Amniotic epithelial cell (primary cell): ENCODE measurements around the gene SYTL4.
A peak's percentile ranks its signal among the peaks of the same experiment; 100 is the strongest.

Experiments used
- DNase-seq: peaks from one replicate; pipeline ENCODE4 v3.0.0-alpha.2; 2010; ENCODE audit warnings: low read depth

Gene SYTL4

DNA sequence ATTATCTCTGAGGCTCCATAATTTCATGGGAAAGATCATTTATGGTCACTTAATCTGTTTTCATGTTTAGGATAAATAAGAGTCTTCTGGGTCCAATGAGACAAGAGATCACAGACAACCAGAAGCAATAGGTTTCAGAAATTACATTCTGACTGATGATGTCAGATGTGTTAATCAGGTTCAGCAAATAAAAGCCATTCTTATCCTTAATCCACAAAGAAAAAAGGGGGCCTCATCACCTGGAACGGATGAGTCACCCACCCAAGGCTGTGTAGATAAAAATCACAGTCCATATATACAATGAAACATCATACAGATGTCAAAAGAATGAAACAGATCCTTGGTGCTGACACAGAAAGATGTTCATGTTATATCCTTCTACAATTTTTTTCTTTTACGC, 36.6 kb downstream of the SYTL4 start:
- DNase-seq, result no peak

DNA sequence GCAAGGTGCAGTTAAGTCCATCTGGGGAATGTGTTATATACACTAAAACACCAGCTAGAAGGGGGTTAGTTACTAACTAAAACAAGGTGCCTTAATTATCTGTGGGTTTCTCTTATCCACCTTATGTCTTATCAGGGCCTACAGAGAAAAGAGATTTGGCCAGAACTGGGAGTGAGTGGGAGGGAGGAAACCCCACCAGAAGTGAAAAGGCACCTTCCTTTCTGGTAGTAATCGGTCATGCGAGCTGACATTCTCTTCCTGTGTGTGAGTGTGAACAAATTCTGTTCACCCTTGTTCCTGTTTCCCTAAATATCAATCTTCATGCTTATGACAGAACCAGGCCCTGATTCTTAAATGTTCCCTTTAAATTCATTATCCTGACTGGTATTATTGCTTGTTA, 44.4 kb downstream of the SYTL4 start:
- DNase-seq, result no peak

DNA sequence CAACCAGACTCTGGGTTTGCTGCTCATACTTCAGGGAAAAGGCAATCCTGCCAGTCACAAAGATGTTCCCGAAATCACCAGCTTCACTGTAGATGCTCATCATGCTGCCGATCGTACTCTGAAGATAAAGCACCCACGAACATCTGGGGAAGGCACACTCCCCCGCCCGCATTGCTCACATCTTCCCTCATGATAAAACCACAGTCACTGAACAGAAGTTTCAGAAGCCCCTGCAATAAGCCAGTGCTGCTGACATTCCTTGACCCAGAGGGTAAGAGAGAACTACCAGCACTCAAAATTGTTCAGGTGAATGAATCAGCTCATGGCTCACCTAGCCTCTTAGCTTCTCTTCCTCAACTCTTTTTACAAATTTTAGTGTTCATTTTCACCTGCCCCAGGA, 44.8 kb downstream of the SYTL4 start:
- peak; percentile 45 for DNase-seq

DNA sequence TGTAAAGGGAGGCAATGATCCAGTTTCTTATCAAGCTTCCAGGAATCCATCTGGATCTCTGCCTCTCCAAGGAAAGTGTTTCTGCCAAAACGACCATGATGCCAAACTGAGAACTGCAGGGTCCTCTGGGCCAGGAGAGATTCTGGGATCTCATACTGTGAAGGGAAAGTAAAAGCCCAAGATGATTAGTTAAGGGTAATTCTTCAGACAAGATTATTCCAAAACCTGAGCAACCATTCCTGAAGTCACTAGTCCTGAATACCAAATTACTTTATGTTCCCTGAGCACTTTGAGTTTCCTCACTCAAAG, 46.0 kb downstream of the SYTL4 start:
- DNase-seq, result no peak

DNA sequence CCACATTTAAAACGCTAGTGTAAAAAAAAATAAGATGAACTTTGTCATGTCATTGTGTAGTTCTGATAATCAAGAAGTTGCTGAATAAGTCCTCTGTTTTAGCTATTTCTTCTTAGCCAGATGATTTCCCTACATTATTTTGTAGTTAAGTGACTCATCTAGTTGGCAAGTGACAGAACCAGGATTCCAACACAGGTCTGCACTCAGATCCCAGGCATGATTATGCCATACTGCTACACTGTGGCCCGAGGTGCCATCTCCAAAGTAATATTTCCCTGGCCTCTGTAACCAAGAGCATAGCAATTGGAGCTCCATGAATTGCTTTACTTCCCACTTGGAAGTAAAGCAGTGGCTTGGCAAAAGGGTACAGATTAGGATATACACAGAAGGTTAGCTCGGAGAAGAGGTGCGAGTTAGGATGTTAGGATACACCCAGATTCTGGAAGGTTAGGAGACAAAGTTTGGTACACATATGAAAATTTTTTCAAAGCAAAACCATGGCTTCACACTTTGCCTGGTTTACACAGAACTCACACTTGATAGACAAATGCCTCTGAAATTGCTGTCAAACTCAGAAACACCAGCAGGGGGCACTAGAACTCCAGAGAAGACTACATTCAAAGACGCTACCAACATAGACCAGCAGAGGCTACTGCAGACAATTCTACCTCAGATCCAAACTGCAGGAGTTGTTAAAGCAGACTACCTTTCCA, 46.5 kb downstream of the SYTL4 start:
- DNase-seq, result peak; percentile 72

DNA sequence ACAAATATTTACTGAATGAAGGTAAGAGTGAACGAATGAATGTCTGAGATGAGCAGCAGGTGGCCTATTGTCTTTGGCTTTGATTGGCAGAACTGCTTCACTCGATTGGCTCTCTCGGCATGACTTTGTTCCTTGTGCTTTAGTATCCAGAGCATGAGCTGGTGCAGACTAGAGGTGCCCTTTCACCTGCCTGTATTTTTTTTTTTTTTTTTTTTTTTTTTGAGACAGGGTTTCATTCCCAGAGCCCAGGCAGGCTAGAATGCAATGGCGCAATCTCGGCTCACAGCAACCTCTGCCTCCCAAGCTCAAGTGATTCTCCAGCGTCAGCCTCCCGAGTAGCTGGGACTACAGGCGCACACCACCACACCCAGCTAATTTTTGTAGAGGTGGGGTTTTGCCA, 49.0 kb downstream of the SYTL4 start:
- DNase-seq, result peak; percentile 48

DNA sequence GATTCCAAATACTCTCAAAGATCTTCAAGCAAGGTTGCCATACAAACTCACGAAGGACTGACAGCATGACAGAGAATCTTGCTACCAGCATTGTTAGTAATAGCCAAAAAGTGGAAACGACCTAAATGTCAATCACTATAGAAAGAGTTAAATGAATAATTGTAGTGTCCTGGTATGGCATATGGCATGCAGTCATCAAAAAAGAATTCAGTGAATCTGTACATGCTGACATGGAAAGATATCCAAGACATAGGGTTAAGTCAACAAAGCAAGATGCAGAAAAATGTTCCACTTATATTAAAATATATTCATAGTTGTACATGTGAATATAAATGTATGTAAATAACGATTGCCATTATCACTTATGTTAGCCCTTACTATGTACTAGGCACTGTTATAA, 50.3 kb downstream of the SYTL4 start:
- no peak for DNase-seq

DNA sequence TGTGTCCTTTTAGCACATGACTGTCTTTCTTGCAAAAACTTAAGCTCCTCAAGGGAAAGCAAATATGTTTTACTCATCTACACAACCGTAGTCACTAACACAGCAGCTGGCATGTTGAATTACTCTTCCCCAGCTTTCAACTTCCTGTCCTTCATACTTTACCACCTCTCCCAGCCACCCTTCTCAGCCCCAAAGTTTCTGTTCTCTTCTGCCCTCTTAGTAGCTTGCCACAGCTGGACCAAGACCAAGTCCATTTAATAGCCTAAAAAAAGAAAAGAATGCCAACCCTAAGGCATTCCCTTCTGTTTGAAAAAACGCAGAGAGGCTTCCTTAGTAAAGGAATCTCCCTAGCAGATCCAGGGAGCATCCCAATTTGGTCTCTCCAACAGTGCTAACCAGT, 51.2 kb downstream of the SYTL4 start:
- no peak for DNase-seq

DNA sequence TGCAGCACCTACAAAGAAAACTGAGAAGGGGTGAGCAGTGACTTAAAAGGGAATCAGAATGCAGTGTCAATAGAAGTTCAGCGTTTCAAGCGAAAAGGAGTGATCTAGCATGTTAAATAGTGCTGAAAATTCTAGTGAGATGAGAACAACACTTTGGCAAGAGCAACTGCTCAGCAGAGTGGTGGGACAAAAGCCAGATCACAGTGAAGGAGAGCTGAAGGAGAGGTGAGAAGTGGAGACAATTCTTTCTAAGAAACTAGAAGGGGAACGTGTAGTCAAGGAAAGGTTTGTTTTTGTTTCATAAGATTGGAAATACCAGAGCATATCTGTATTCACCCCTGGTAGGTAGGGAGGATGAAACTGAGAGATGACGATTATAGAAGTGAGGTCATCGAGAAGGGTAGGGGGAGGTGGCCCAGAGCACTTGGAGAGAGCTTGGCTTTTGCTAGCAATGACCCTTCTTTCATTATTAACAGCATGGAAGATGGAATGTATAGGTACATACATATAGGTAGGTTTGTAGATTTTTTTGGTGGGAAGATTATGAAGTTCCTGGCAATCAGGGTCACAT, 54.2 kb downstream of the SYTL4 start:
- DNase-seq, result no peak

DNA sequence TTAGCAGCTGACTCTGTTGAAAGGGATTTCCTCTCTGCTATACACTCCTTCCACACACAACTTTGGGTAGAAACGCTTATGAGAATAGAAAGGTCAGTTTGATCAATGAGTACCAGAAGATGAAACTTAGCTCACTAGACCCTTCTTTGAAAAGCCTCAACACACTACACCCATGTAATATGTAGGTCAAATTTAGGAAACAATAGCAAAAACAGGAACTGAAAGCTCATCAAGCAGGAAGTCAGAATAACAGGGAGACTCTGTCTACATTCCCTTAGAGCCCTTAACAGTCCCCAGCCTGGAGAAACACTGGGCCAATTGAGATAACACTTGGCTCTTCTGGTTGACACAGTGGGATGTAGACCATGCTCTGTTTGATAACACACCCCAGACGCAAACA, 57.2 kb downstream of the SYTL4 start:
- DNase-seq, result no peak

DNA sequence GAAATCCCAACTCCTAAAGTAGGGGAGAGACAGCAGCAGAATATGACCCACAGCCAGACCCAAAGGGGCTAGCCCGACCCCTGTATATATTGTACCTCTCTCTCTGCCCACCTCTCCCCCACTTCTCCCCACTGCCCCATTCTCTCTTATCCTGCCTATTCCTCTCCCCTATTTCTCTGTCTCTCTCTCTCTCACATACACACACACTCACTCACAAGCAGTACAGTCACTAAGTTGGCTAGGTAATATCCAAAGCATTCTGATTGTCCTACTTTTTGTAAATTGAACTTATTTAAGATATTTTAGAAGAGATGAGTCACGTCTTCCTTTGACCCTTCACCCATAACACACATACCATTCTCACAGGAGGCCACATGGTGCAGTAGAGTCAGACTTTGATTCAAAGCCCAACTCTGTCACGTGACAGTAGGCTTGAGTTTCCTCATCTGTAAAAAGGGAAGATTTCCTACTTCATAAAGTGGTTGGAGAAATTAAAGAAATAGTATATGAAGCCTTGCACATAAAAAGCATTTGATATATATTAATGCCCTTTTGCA, 58.4 kb downstream of the SYTL4 start:
- DNase-seq, result peak; percentile 73

DNA sequence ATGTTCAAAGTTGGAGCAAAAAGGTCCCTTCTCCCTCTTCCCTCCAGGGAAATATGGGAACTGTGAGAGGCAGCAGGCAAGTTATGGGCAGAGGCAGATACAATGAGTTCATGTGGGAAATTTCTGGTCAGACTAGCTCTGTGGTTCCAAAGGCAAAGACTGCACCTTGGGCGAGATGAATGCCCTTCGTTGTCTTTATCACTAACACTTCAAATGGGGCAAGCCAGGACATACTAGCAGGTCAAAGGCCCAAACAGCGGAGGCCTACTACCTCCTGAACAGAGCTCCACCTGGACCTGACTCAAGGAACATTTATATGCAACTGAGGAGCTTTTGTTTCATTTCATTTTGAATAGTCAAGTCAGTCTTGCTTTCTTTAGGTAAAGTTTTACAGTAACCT, 59.0 kb downstream of the SYTL4 start:
- DNase-seq, result no peak

DNA sequence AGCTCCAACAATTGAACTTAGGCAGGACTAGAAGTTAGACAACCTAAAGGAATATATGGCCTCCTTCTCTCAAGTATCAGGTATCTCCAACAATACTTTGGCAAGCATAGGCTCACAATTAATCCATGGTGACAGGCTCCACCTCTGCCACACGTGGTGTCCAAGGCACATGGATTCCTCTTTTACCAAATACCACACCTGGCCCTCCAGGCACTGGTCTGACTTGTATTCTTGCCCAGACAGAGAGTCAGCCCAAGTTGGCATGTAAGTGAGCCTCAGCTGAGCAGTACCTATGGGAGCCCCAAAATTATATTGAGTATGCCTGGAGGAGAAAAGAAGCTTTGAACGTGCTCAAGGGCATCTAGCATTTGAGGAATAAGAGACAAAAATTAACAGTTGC, 68.3 kb downstream of the SYTL4 start:
- no peak for DNase-seq

DNA sequence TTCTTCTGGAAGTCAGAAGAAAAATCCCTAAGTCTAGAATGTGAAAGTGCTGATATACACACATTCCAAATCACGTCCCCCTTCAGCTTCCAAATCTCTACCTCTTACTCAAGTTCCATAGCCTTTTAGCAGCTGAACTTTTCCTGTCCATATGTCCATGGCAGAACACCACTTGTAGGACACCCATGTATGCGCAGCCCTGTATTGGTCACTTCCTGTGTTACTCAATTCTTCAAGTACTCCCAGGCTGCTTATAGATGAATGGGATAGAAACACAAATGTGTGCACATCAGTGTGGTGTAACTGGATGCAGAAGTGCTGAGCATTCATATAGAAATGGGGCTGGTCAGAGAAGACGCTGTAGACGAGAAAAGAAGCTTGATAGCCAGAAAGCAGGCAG, 69.1 kb downstream of the SYTL4 start:
- DNase-seq, result peak; percentile 76

DNA sequence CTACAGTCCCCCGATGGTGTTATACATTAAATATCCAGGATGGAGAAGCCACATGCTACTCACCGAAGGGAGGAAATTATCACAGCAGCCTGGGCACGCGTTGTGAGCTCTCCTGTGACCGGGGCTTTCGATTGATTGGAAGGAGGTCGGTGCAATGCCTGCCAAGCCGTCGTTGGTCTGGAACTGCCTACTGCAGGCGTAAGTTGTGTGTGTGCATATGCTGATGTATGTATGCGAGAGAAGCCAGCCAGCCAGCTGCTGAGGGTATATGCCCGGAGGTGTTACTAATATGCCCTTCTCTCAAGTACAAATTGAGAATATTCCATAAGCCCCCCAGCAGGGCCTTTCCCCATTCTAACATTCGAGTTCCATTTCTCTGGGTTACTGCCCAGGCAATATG, 69.8 kb downstream of the SYTL4 start:
- DNase-seq, result no peak

DNA sequence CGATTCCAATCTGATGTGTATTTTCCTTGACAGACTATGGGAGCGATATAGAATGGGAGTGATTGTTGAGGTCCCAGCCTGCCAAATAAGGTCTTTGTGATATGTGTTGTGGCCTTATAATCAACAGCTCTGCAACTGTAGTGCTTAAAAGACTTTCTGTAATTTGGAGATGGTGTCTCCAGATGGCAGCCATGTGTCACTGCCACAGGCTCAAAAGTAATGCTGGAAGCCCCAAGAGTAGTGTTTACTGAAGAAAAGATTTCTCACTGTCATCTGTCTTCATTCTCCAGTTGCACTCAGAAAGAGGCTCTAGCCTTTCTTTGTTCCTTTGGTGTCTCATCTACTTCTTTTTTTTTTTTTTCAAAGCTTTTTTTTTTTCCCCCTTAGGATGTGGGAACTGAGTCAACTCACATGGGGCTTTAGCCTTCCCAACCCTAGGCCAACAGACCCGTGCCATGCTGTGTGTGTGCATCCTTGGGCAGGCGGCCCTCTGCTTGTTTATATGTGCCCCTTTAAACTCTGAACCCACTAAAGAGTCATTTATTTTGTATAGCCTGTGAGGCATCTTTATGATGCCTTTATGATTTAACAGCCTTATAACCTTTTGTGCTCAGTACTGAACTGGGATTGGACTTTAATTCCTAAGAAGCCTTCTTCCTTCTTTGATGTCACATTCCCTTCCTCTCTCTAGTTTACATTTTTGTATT, 72.3 kb downstream of the SYTL4 start:
- DNase-seq, result no peak

DNA sequence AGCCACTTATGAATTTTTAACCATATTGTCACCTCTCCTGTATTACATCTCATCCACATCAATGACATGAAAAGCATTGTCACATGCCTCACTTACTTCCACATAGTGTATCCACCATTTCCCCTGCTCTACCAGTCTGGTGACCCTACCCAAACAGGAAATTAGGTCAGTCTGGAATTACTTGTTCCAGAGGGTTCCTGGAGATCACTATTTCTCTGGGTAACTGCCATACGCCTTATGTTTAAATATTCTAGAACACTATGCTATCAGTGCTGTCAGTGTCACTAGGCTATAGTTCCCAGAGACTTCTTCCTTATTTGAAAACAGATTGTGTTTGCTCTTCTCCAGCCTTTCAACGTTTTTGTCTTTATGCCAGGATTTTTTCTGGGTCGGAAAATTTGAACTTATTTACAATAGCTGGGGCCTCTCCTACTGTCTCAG, 73.0 kb downstream of the SYTL4 start:
- DNase-seq, result no peak

DNA sequence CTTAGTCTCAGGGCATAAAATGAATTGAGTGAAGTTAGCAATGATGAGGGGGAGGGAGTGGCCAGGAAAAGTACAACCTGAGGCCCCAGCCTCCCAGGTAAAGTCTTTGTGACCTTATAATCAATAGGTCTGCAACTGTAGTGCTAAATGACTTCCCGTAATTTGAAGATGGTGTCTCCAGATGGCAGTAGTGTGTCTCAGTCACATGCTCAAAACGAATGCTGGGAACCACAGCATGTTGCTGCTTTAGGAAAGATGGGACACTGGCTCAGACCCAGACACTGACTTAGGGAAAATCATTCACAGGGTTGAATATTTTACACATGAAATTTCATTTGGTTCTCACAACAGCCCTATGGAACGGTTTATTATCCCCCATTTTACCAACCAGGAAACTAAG, 77.7 kb downstream of the SYTL4 start:
- peak; percentile 29 for DNase-seq

DNA sequence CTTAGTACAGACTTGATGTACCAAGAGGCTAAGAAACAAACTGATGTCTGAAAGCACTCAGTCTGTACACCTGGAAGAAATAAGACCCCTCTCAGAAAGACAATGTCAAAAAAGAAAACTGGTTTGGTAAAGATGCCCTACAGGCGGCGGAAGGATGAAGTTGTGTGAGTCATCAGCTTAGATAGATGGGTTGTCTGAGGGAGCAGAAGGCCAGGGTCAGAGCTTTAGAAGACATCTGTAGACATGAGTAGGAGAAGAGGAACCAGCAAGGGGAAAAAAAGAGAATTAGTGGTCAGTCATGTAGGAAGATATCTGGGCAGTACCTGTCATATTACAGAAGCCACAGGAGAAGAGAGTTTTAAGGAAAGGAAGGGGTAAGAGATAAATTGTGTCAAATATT, 79.7 kb downstream of the SYTL4 start:
- DNase-seq, result peak; percentile 65

DNA sequence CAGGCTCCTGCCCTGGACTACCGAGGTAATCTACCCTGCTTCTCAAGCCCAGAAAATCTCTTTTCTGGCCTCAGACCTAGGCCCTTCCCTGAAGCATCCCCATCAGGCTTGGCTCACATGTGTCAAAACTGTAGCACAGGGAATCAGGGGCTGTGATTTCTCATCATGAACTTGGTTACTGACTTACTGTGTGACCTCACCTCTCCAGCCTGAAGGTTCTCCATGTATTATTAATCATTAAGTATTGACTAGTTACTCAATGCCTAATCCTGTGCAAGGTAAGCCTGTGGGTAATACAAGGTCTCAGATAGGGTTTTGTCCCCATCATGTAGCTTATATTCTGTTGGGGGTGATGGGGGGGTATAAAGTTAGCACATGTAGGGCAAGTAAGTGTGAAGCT, 81.1 kb downstream of the SYTL4 start:
- DNase-seq, result no peak

DNA sequence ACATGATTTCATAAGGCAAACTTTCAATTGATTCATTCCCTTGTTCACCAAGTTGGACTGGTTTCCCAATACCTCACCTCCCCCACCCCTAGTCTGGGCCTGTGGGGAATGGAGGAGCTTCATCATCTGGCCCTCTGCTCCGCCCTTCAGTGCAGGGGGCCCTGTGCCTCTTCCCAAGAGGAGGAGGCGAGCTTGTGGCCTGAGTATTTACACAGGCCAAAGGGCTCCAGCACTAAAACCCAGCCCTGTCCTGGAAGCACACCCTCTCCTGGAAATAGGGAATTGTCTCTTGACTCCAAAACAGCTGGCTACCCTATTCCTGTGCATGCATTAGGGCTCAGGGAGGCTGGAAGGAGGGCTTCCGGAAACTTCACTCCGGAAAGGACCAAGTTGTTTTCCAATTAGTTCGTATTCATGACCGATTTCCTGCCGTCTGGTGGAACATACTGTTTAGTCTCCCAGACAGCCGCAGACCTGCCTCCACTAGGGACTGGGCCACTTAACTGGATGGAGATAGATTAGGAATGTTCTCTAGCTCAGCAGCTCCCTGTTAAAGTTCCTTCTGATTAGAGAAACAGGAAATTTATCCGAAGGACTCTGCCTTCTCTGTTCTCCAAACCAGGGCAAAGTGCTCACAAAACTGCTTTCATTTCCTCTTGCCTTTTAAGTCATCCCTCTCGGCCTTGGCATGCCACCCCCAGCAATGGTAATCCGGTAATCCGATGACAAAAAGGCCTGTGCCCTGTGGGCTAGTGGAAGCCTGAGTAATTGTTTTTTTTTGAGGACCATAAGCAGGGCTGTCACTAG, 82.2 kb downstream of the SYTL4 start:
- peak; percentile 97 for DNase-seq
